GM12878 (cell line): ENCODE measurements around the gene ACTR1B. TPM values are rescaled to one million over a fixed set of nuclear protein-coding genes. Genes with fewer than 3 reads are reported as not detected.

Experiments
- ATAC-seq: fragments of 200-7000 bp; cut with Tn5 transposase; 3 replicates; pipeline ENCODE4 v1.9.1; 2020; ENCODE audit warnings: mild to moderate bottlenecking, moderate library complexity
- BruUV-seq: library from RNA; stranded (reverse); fragments of 400-500 nt; replicated peaks from 2 replicates; lab custom pipeline; 2021; lab: Mats Ljungman, UMichigan
- CTCF ChIA-PET: fragments of 300-600 bp; sonication (Branson Sonifier 250); formaldehyde crosslinking; extraction: SDS; loops from one replicate; lab custom pipeline; 2021; ENCODE audit warnings: inconsistent platforms; lab: Yijun Ruan, JAX
- POLR2A ChIA-PET: fragments of 350-600 bp; formaldehyde crosslinking; extraction: SDS; loops from one replicate; lab custom pipeline; 2021; ENCODE audit warnings: inconsistent platforms; lab: Charles Lee
- RAD21 ChIA-PET: fragments of 300-600 bp; sonication (Branson Sonifier 250); formaldehyde crosslinking; loops from one replicate; lab custom pipeline; 2023; ENCODE audit warnings: antibody characterized with exemption; ENCODE audit not compliant: unreplicated experiment; lab: Charles Lee
- SMC1A ChIA-PET: fragments of 300-600 bp; sonication (Branson Sonifier 250); formaldehyde crosslinking; loops from one replicate; lab custom pipeline; 2023; ENCODE audit not compliant: unreplicated experiment, uncharacterized antibody; lab: Charles Lee
- DNase-seq: peaks from one replicate; pipeline ENCODE4 v3.0.0-alpha.2; 2011; ENCODE audit warnings: low read depth, low spot score
- FAIRE-seq: peaks from 3 replicates; lab custom pipeline; 2011; peaks lifted over from hg19 to GRCh38; lab: Jason Lieb, UNC
- H2AFZ ChIP-seq: 2 replicates; pipeline ENCODE4 v1.6.0; 2011; ENCODE audit warnings: low read depth, low read length, control low read depth; ENCODE audit not compliant: control insufficient read depth
- H3K27ac ChIP-seq: 2 replicates; pipeline ENCODE4 v1.5.1; 2011; ENCODE audit warnings: control low read depth; ENCODE audit not compliant: control insufficient read depth, insufficient read depth
- H3K27me3 ChIP-seq, 2 experiments: replicated peaks in 1 of 2; 2 replicates each; pipeline versions ENCODE4 v1.6.0 to v1.6.1; 2011; ENCODE audit warnings: low read length in 1 of 2; ENCODE audit not compliant: control insufficient read depth in 2 of 2, insufficient read depth in 2 of 2
- H3K36me3 ChIP-seq, 2 experiments: 2 replicates each; pipeline ENCODE4 v1.5.1; 2011; ENCODE audit warnings: low read length in 1 of 2; ENCODE audit not compliant: control insufficient read depth in 2 of 2, insufficient read depth in 2 of 2
- H3K4me1 ChIP-seq: 2 replicates; pipeline ENCODE4 v1.6.1; 2011; ENCODE audit warnings: mild to moderate bottlenecking, low read length, moderate library complexity, mixed read lengths; ENCODE audit not compliant: control insufficient read depth, insufficient read depth
- H3K4me2 ChIP-seq: 2 replicates; pipeline ENCODE4 v1.6.0; 2011; ENCODE audit warnings: control low read depth; ENCODE audit not compliant: control insufficient read depth, insufficient read depth
- H3K4me3 ChIP-seq: fragments of 200-600 bp; sonication (generic); 2 replicates; pipeline ENCODE4 v1.5.1; 2016
- H3K79me2 ChIP-seq: 2 replicates; pipeline ENCODE4 v1.6.0; 2011; ENCODE audit warnings: low read length; ENCODE audit not compliant: control insufficient read depth, insufficient read depth
- H3K9ac ChIP-seq: 2 replicates; pipeline ENCODE4 v1.8.0; 2011; ENCODE audit warnings: low read length, control low read depth, mixed read lengths; ENCODE audit not compliant: control insufficient read depth, insufficient read depth
- H3K9me3 ChIP-seq: replicated peaks from 3 replicates; pipeline ENCODE4 v1.5.1; 2011; ENCODE audit warnings: mild to moderate bottlenecking, low read length; ENCODE audit not compliant: control insufficient read depth, insufficient read depth
- H4K20me1 ChIP-seq: 2 replicates; pipeline ENCODE4 v1.6.0; 2011; ENCODE audit not compliant: control insufficient read depth, insufficient read depth
- ATF3 ChIP-seq: IDR thresholded peaks from 2 replicates; pipeline ENCODE4 v1.6.1; 2011; ENCODE audit warnings: low read depth, mild to moderate bottlenecking, low read length, moderate library complexity, borderline replicate concordance; ENCODE audit errors: extremely low read depth
- CBX5 ChIP-seq: sonication (generic); IDR thresholded peaks from 2 replicates; pipeline ENCODE4 v1.6.1; 2016; ENCODE audit warnings: low read depth, moderate library complexity, mild to moderate bottlenecking, inconsistent platforms
- CHD4 ChIP-seq: fragments of 200-600 bp; sonication (generic); IDR thresholded peaks from 2 replicates; pipeline ENCODE4 v1.6.1; 2016; ENCODE audit warnings: mild to moderate bottlenecking
- ESRRA ChIP-seq: IDR thresholded peaks from 2 replicates; pipeline ENCODE4 v1.6.1; 2012; ENCODE audit warnings: mild to moderate bottlenecking, low read length, improper control_type of control experiment
- JUNB ChIP-seq: IDR thresholded peaks from 2 replicates; pipeline ENCODE4 v1.6.1; 2016; ENCODE audit warnings: antibody characterized with exemption, mild to moderate bottlenecking
- LARP7 ChIP-seq: fragments of 450-650 bp; IDR thresholded peaks from 2 replicates; pipeline ENCODE4 v1.6.1; 2017; ENCODE audit warnings: mild to moderate bottlenecking
- MEF2B ChIP-seq: fragments of 450-650 bp; IDR thresholded peaks from 2 replicates; pipeline ENCODE4 v1.6.1; 2018; ENCODE audit warnings: mild to moderate bottlenecking, moderate library complexity; ENCODE audit not compliant: partially characterized antibody, poor library complexity, severe bottlenecking
- NFIC ChIP-seq: IDR thresholded peaks from 2 replicates; pipeline ENCODE4 v1.6.1; 2012; ENCODE audit warnings: low read depth, mild to moderate bottlenecking, inconsistent platforms, low read length, moderate library complexity
- RAD51 ChIP-seq: fragments of 450-650 bp; IDR thresholded peaks from 2 replicates; pipeline ENCODE4 v1.6.1; 2016; ENCODE audit warnings: moderate library complexity, mild to moderate bottlenecking, inconsistent platforms
- RFX5 ChIP-seq: IDR thresholded peaks from 2 replicates; pipeline ENCODE4 v1.6.1; 2011; ENCODE audit warnings: low read depth, low read length, improper control_type of control experiment
- SUPT20H ChIP-seq: IDR thresholded peaks from 2 replicates; pipeline ENCODE4 v1.6.1; 2011; ENCODE audit warnings: low read depth, mild to moderate bottlenecking, low read length, moderate library complexity, borderline replicate concordance; ENCODE audit not compliant: control insufficient read depth
- WGBS: methylation state at CpG from one replicate; pipeline ENCODE4 v1.1.6; 2016; ENCODE audit warnings: low lambda C conversion rate; ENCODE audit not compliant: insufficient replicate concordance, insufficient coverage; ENCODE audit errors: missing lambda C conversion rate; 5-methylcytosine and 5-hydroxymethylcytosine counted together
- in situ Hi-C: fragments of 300-500 bp; cut with MboI; formaldehyde crosslinking; loops from 9 replicates; pipeline ENCODE4 v1.14.3; 2018; ENCODE audit warnings: mixed read lengths
- intact Hi-C: fragments of 100-400 bp; cut with micrococcal nuclease; formaldehyde crosslinking; loops from one replicate; pipeline ENCODE4 v1.14.2; 2022; ENCODE audit not compliant: unreplicated experiment
- polyA plus RNA-seq, 11 experiments: library from polyadenylated mRNA; depleted of rRNA in 4 of 11; unstranded in 6 of 11; stranded (reverse) in 5 of 11; fragments of >200 nt; fragmentation: Nextera tagmentation in 4 of 11; fragmentation: Illumina TruSeq in 1 of 11; extraction: Ambion mirVana in 4 of 11; extraction: Trizol in 1 of 11; gene quantifications; 1 replicate in 1 of 11; 2 replicates in 10 of 11; pipeline versions ENCODE4 v1.2.1 to v1.2.3, GENCODE V29; 2011 to 2016; ENCODE audit warnings: inconsistent platforms in 2 of 11, missing spikeins in 2 of 11, low read depth in 1 of 11
- total RNA-seq, 4 experiments: library from RNA; depleted of rRNA in 3 of 4; stranded (reverse); fragments of >200 nt in 3 of 4; fragmentation: Illumina TruSeq in 1 of 4; extraction: Trizol in 1 of 4; gene quantifications; 2 replicates each; pipeline versions ENCODE4 v1.2.1 to v1.2.3, GENCODE V29; 2013 to 2021

ACTR1B gene
- total and polyA plus RNA-seq, 10 of the 15 experiments (the other 5 are each of a cell fraction or from before 2014, with no cell fraction given), result 1.3 to 62.8 (median 44.8) TPM

- no peaks in the 10 kb centered on the region for H3K36me3 ChIP-seq
- H3K27ac ChIP-seq, result no peak overlapping the region
- no peaks in the 10 kb centered on the region for H3K27me3 ChIP-seq
- no peaks in the 10 kb centered on the region for H4K20me1 ChIP-seq
- no peak overlapping the region for H2AFZ ChIP-seq
- BruUV-seq, result no TSS peak
- ChIA-PET SMC1A (interaction anchor here (1.6 to 2.9 kb wide), 2 partner anchors 8 to 677 kb away, joined by 6 to 15 read pairs; no protein-coding TSS in a partner anchor), CTCF (interaction anchor here (0.9 to 4.0 kb wide), 6 partner anchors 9 to 719 kb away, joined by 3 to 40 read pairs (median 4); no protein-coding TSS in a partner anchor)
- ATAC-seq (no peak), FAIRE-seq (no peak)
- no peaks in the 10 kb centered on the region for H3K9me3 ChIP-seq
- no peak overlapping the region for H3K4me3 ChIP-seq
- H3K9ac ChIP-seq, result no peak overlapping the region
- no peak for TF ChIP-seq SUPT20H
- TF ChIP-seq ATF3, result no peak
- no peak for TF ChIP-seq RFX5
- TF ChIP-seq CBX5, result no peak
- TF ChIP-seq CHD4, result no peak
- no peak for TF ChIP-seq MEF2B
- no peak for TF ChIP-seq JUNB
- TF ChIP-seq RAD51, result no peak
- TF ChIP-seq ESRRA, result no peak
- no peak for TF ChIP-seq NFIC
- TF ChIP-seq LARP7, result no peak
- TF ChIP-seq, all 136 proteins: peak for 0
- ChIA-PET RAD21 (interaction anchor here (3.5 kb wide), 1 partner anchor 9 kb away, joined by 15 read pairs; no protein-coding TSS in a partner anchor), POLR2A (no interaction called here)
- 15% methylated on average over 11 of the region's 11 CpGs for WGBS
- intact Hi-C loops (loop anchor here (10.0 kb wide), 1 partner anchor 477 kb away; no protein-coding TSS in a partner anchor), in situ Hi-C loops (no loop called here)
- no peaks in the 10 kb centered on the region for H3K79me2 ChIP-seq
- H3K4me1 ChIP-seq, result no peaks in the 10 kb centered on the region
- H3K4me2 ChIP-seq, result no peak overlapping the region
- DNase-seq, result no peak
Observed at GRCh38 chr2:97707362-97708047, 43.7 kb upstream of the ACTR1B start.
